T-helper 9 cell (primary cell): ENCODE data around the gene R3HCC1L.

Source experiments
- DNase-seq: peaks from one replicate; pipeline ENCODE4 v3.0.0-alpha.2; 2020

R3HCC1L gene

DNA sequence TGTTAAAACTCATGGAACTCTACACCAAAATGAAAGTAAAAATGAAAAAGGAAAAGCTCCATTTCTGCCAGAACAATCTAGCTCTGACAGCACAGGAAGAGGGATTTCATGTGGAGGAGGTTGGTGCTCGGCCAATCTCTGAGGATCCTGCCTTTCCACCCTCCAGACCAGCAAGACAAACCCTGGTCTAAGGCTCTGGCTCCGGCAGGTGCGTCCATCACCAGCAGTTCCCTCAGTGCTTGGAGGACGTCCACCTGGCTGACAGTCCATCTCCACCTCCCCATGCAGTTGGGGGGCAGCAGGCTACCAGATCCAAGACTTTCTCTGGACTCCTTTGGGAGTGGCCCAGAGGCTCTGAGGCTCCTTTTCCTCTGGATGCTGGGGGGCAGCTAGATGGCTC, 158.5 kb downstream of the R3HCC1L start:
- no peak for DNase-seq

DNA sequence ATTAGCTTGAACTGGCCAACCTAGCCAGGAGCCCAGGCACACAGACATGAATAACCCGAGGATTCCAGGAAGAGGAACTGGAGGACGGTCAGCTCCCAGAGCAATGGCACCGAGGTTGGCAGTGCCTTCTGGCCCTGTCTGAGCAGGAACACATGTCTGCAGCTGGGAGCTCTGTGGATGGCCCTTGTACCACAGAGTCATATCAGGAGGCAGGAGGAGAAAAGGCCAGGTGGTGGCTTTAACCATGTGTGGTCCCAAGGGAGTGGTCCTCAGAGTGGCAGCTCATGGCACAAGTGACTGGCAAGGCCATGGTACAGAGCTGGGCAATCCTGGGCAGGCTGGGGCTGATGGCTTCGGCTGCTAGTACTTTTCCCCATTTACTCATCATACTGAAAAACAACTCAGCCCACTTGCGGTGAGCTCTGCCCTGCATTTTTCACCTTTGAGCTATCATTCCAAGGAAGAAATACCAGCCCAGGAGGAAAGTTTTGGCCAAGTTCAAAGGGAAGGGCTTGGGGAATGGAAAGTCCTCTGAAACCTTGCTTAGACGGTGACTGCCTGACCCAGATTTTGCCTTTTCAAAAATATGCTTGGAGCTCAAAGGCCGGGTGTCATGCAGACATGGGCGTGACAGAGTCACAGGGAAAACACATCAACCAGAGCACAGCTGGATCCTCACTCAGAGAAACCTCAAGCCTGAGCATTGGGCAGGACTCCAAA, 159.3 kb downstream of the R3HCC1L start:
- no peak for DNase-seq

DNA sequence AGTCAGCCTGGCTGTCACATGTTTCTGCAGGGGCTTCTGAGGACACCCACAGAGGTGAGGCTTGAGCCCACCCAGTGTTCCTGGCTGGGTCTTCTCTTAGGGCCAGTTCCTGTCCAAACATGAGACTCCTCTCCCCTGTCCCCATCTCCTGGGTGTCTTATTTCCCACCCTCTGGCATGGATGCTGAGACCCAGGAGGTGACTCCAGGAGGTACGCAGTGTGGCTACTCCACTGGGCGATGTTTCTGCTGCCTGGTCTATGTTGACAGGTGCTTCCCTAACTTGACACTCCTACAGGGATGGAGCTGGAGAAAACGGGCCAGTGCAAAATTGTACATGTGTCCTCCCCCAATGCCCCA, 159.8 kb downstream of the R3HCC1L start:
- no peak for DNase-seq
